AML-193 (cell line): ENCODE data around the gene USHBP1.
"Not testable (repeated sequence)": the region's sequence is repeated elsewhere in the genome, so short reads cannot be mapped to it uniquely, and the experiment has no call there.

Experiments
- DNase-seq, 2 experiments: peaks; one replicate each; lab custom pipeline; 2025; lab: John Stamatoyannopoulos, UW

The USHBP1 gene

GRCh38 chr19:17296273-17296672 is 31.7 kb upstream of the USHBP1 start:
- DNase-seq, result peak; percentile 5 to 14

- DNase-seq, result peak in 1 of 2 experiments; percentile 3
Observed at GRCh38 chr19:17295551-17295950, 31.0 kb upstream of the USHBP1 start.

GRCh38 chr19:17294051-17294891 is 29.7 kb upstream of the USHBP1 start:
- DNase-seq, result no peak

DNA sequence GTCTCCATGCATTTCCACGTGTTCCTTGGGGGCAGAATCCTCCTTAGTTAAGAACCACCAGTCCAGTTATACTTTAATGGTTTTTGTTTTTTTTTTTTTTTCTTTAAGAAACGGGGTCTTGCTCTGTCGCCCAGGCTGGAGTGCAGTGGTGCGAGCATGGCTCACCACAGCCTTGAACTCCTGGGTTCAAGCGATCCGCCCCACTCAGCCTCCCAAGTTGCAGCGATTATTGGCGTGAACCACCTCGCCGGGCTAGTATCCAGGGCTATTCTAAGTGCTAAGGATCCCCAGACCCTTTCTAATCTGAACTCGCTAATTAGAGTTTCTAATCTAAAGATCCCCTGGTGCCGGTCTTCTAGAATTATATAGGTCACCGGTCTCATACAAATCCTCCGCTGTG is 29.1 kb upstream of the USHBP1 start:
- DNase-seq, result no peak

DNA sequence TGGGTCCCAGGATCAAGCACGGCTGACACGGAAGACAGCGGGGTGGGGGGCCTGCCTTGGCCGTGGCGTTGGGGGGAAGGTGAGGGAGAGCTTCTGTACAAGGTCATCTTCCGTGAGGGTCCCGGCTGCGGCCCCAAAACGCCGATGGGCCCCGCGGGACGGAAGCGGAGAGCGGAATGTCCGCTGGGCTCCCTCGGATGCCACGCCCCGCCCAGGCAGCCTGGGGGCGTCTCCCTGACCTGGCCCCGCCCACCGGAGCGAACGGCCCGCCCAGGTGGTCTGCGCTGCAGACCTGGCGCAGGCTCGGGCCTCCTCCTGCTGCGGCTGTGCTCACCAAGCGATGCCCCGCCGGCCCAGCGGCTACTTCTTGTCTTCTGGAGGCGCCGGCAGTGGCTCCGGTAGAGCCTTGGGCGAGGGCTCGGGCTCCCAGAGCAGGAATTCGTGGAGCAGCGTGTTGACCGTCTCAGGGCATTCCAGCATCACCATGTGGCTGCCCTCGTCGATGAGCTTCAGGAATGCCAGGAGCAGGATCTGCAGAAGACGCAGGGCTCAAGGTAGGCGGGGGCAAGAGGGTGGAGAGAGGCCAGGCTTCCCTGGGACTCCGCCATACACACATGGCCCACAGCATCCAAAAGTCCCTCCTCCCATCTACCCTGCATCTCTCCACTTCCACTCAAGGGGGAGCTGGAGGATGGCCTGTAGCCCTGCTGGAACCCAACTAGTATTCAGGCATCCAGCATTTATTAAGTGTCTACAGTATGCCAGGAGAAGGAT is 27.9 kb upstream of the USHBP1 start:
- DNase-seq, result peak; percentile 70 to 72

- no peak for DNase-seq
Observed at GRCh38 chr19:17289489-17289888, 24.9 kb upstream of the USHBP1 start.

DNA sequence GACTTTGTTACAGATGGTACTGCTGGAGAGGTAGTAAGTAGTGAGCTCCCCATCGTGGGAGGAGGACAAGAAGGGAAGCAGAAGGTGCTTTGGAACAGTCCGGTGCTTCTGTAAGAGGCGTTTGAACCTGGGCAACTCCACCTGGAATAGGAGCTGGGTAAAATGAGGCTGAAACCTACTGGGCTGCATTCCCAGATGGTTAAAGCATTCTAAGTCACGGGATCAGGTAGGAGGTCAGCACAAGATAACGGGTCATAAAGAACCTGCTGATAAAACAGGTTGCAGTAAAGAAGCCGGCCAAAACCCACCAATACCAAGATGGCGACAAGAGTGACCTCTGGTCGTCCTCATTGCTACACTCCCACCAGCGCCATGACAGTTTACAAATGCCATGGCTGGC is 22.2 kb upstream of the USHBP1 start:
- DNase-seq, result no peak

- no peak for DNase-seq
Observed at GRCh38 chr19:17286263-17286662, 21.7 kb upstream of the USHBP1 start.

DNA sequence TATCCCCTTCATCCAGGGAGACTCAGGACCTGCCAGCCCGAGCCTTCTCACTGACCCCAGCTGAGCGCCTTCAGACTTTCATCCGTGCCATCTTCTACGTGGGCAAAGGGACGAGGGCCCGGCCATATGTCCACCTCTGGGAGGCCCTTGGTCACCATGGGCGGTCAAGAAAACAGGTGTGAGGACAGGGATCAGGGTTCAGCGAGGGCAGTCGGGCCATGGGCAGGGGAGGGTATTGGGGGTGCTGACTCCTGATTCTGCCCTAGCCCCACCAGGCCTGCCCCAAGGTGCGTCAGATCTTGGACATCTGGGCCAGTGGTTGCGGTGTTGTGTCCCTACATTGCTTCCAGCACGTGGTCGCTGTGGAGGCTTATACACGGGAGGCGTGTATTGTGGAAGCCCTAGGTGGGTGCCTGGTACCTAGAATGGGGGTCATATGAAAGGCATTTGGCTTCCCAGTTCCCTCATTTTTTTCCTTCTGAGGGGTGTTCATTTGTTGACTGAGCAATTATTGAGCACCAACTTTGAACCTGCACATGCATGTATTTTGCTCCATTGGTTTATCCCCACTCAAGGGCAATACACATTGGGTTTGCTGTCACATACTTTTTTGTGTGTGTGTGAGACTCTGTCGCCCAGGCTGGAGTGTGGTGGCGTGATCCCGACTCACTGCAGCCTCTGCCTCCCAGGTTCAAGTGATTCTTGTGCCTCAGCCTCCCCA is 21.0 kb upstream of the USHBP1 start:
- no peak for DNase-seq

DNA sequence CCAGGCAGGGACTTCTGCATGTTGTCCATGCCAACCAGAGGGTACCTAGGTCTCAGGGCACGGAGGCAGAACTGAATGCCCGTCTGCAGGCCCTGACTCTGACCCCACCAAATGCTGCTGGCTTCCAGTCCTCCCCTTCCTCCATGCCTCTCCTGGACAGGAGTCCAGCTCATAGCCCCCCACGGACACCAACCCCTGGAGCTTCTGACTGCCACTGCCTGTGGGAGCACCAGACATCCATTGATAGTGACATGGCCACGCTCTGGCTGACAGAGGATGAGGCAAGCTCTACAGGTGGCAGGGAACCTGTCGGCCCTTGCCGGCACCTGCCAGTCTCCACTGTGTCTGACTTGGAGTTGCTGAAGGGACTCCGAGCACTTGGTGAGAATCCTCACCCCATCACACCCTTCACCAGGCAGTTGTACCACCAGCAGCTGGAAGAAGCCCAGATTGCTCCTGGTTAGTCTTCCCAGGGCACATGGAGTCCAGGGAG is 19.0 kb upstream of the USHBP1 start:
- no peak for DNase-seq

- DNase-seq, result peak; percentile 65 to 69
Observed at GRCh38 chr19:17282488-17283125, 18.1 kb upstream of the USHBP1 start.

- DNase-seq, result peak; percentile 39 to 57
Observed at GRCh38 chr19:17281391-17282304, 17.1 kb upstream of the USHBP1 start, which contains the start of gene ANKLE1. ANKLE1 (plus strand) TSS chr19:17281901; CDS start chr19:17281921, 20 bp downstream.

DNA sequence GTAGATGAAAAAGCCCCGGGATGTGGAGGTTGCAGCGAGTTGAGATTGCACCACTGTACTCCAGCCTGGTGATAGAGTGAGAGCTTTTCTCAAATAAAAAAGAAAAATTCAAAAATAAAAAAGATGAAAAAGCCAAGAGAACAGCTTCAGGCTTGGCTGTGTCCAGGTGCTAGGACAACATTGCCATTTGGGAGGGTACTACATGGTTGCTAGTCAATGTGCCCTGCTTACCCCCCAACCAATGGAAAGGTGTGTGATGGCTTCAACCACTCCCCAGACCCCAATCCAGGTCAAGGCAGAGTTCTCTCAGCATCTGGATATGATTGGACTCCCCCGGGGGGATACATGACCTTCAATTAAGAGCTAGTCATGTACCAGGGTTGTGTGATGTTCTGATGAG is 14.9 kb upstream of the USHBP1 start:
- no peak for DNase-seq

DNA sequence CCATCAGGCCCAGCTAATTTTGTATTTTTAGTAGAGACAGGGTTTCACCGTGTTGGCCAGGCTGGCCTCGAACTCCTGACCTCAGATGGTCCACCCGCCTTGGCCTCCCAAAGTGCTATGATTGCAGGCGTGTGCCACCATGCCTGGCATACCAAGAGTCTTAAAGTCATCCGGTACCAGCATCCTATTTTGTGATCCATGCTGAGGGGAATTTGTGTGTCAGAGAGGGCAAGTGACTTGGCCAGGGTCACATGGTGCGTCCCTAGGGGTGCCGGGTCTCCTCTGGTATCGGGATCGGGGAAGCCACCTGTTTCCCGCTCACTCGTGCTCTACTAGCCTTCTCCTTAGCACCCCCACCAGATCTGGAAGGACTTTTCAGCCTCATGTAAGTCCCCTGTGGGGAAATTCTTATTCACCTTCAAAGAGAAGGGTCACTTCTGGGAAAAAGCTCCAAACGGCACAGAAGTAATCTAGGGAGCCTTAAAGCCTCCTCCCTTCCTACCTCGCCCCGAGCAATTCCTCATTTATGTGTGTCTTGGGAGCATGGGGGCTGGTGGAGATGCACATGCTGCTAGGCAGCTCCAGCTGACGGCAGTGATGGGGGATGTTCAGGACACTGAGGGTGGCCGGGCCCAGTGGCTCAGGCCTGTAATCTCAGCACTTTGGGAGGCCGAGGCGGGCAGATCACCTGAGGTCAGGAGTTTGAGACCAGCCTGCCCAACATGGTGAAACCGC is 11.1 kb upstream of the USHBP1 start:
- no peak for DNase-seq

DNA sequence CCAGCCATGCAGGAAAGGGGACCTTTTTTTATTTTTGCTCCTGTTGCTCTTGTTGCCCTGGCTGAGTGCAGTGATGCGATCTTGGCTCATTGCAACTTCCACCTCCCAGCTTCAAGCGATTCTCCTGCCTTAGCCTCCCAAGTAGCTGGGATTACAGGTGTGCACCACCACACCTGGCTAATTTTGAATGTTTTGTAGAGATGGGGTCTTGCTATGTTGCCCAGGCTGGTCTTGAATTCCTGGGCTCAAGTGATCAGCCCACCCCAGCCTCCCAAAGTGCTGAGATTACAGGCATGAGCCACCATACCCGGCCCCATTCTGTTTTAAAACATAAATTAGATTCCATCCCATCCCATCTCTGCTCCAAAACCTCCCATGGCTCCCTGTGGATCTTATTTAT is 10.3 kb upstream of the USHBP1 start:
- DNase-seq, result not testable (repeated sequence)

DNA sequence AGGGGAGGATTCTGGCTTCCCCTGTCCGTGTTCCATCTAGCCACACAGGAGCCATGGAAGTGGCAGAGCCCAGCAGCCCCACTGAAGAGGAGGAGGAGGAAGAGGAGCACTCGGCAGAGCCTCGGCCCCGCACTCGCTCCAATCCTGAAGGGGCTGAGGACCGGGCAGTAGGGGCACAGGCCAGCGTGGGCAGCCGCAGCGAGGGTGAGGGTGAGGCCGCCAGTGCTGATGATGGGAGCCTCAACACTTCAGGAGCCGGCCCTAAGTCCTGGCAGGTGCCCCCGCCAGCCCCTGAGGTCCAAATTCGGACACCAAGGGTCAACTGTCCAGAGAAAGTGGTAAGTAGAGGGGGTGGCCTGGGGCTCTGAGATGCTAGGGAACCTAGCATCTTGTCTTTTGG is 4.2 kb upstream of the USHBP1 start:
- DNase-seq, result no peak

- peak; percentile 97 to 99 for DNase-seq
Observed at GRCh38 chr19:17266975-17267788, 2.6 kb upstream of the USHBP1 start, which contains the start of gene BABAM1. BABAM1 (plus strand) TSS chr19:17267443; CDS start chr19:17268807, 1,364 bp downstream.

- no peak for DNase-seq
Observed at GRCh38 chr19:17266589-17266974, 2.0 kb upstream of the USHBP1 start.

DNA sequence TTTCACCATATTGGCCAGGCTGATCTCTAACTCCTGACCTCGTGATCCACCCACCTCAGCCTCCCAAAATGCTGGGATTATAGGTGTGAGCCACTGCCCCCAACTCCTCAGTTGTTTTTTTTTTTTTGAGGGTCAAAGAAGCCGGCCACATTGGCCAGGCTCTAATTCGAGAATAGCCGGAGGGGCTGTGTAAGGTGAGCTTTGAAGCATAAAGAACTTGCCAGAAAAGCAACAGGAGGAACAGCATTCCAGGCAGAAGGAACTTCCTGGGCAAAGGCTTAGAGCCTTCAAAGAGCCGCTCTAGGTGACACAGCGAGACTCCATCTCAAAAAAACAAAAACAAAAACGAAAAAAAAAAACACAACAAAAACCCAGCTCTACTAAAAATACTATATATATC is 1.5 kb upstream of the USHBP1 start:
- no peak for DNase-seq
